Keratinocyte (primary cell): ENCODE data around the gene GALNT2.

Source experiments
- EZH2 ChIP-seq: IDR thresholded peaks from one replicate; pipeline ENCODE4 v1.6.1; 2012; ENCODE audit warnings: inconsistent platforms, mild to moderate bottlenecking, low read length, moderate library complexity
- TF ChIP-seq, protein P1 (sequence below), 3 experiments: IDR thresholded peaks in 1 of 3; conservative IDR thresholded peaks in 1 of 3; optimal IDR thresholded peaks in 1 of 3; 2 replicates in 2 of 3; 3 replicates in 1 of 3; pipeline versions ENCODE3 to v1.5.1; 2011; ENCODE audit warnings: low read length in 3 of 3, mild to moderate bottlenecking in 3 of 3, moderate library complexity in 2 of 3, control low read depth in 1 of 3, inconsistent platforms in 1 of 3; ENCODE audit not compliant: insufficient read depth in 2 of 3; ENCODE audit errors: extremely low read depth in 1 of 3

- TF ChIP-seq, protein P1, sequence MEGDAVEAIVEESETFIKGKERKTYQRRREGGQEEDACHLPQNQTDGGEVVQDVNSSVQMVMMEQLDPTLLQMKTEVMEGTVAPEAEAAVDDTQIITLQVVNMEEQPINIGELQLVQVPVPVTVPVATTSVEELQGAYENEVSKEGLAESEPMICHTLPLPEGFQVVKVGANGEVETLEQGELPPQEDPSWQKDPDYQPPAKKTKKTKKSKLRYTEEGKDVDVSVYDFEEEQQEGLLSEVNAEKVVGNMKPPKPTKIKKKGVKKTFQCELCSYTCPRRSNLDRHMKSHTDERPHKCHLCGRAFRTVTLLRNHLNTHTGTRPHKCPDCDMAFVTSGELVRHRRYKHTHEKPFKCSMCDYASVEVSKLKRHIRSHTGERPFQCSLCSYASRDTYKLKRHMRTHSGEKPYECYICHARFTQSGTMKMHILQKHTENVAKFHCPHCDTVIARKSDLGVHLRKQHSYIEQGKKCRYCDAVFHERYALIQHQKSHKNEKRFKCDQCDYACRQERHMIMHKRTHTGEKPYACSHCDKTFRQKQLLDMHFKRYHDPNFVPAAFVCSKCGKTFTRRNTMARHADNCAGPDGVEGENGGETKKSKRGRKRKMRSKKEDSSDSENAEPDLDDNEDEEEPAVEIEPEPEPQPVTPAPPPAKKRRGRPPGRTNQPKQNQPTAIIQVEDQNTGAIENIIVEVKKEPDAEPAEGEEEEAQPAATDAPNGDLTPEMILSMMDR (optimal IDR thresholded peaks at IDR 0.05 in 1 of 3, IDR thresholded peaks at IDR 0.05 in 1 of 3, conservative IDR thresholded peaks at IDR 0.05 in 1 of 3; ENCODE audit: extremely low read depth in 1 of 3, insufficient read depth in 2 of 3, low read length in 3 of 3): no peak
- no peak for TF ChIP-seq EZH2
These were observed 16.0 kb downstream of the GALNT2 start for GRCh38 chr1:230083053-230083452.
